ENCODE measurements around the gene CLDN12. TPM values are rescaled to one million over a fixed set of nuclear protein-coding genes. Genes with fewer than 3 reads are reported as not detected.

The CLDN12 gene
- polyA plus RNA-seq, 1 donor (not counting 4 experiments of a cell fraction or from before 2014, with no cell fraction given), result 62.5 TPM

- H3K4me3 ChIP-seq (ENCODE audit: control insufficient read depth in 2 of 3, extremely low read depth in 1 of 3, insufficient read depth in 2 of 3, low read depth in 1 of 3, low read length in 3 of 3), result no peak overlapping the region
- H3K79me2 ChIP-seq (ENCODE audit: control insufficient read depth, insufficient read depth, low read length), result no peaks in the 10 kb centered on the region
- H2AFZ ChIP-seq (ENCODE audit: control insufficient read depth, low read length), result no peak overlapping the region
- no peak overlapping the region for H3K9ac ChIP-seq (ENCODE audit: control insufficient read depth, extremely low read depth, insufficient read depth, low read length)
- peaks cover 33% of the 10 kb centered on the region for H3K4me1 ChIP-seq (ENCODE audit: control insufficient read depth, extremely low read depth, insufficient read depth, low read length)
- dilution Hi-C loops (cut with MboI; ENCODE audit: extremely low pct_ligation_motif_present, low sequenced_read_pairs), result no loop called here
- no peaks in the 10 kb centered on the region for H3K9me1 ChIP-seq (ENCODE audit: control insufficient read depth, extremely low read depth, insufficient read depth, low read length)
- H4K20me1 ChIP-seq (ENCODE audit: control insufficient read depth, extremely low read depth, insufficient read depth, low read length), result no peaks in the 10 kb centered on the region
- FAIRE-seq (peak; percentile 84), DNase-seq (ENCODE audit: low read depth, low spot score) (no peak)
- H3K4me2 ChIP-seq (ENCODE audit: control insufficient read depth, extremely low read depth, insufficient read depth, low read depth, low read length), result no peak overlapping the region
- H3K27ac ChIP-seq (ENCODE audit: control insufficient read depth, insufficient read depth, low read length), result no peak overlapping the region
- no peaks in the 10 kb centered on the region for H3K9me3 ChIP-seq (ENCODE audit: control insufficient read depth, low read depth, low read length)
- H3K27me3 ChIP-seq (ENCODE audit: control insufficient read depth, extremely low read depth, insufficient read depth, low read length), result no peaks in the 10 kb centered on the region
- no peaks in the 10 kb centered on the region for H3K36me3 ChIP-seq (ENCODE audit: control insufficient read depth in 2 of 2, extremely low read depth in 1 of 2, insufficient read depth in 2 of 2, low read length in 2 of 2)
- TF ChIP-seq CTCF (optimal IDR thresholded peaks at IDR 0.05 in 1 of 3, IDR thresholded peaks at IDR 0.05 in 1 of 3, conservative IDR thresholded peaks at IDR 0.05 in 1 of 3; ENCODE audit: extremely low read depth in 1 of 3, insufficient read depth in 2 of 3, low read length in 3 of 3) (no peak), EZH2 (IDR thresholded peaks at IDR 0.05; ENCODE audit: low read length) (no peak)
Observed at GRCh38 chr7:90387470-90388240, 15.6 kb upstream of the CLDN12 start.

GRCh38 chr7:90390926-90391325 lies 12.3 kb upstream of the CLDN12 start:
- Histone ChIP-seq H4K20me1 (ENCODE audit: control insufficient read depth, extremely low read depth, insufficient read depth, low read length) (no peaks in the 10 kb centered on the region), H3K9me1 (ENCODE audit: control insufficient read depth, extremely low read depth, insufficient read depth, low read length) (no peaks in the 10 kb centered on the region), H3K9ac (ENCODE audit: control insufficient read depth, extremely low read depth, insufficient read depth, low read length) (no peak overlapping the region), H3K4me3 (ENCODE audit: control insufficient read depth in 2 of 3, extremely low read depth in 1 of 3, insufficient read depth in 2 of 3, low read depth in 1 of 3, low read length in 3 of 3) (no peak overlapping the region), H2AFZ (ENCODE audit: control insufficient read depth, low read length) (no peak overlapping the region), H3K4me2 (ENCODE audit: control insufficient read depth, extremely low read depth, insufficient read depth, low read depth, low read length) (no peak overlapping the region), H3K36me3 (ENCODE audit: control insufficient read depth in 2 of 2, extremely low read depth in 1 of 2, insufficient read depth in 2 of 2, low read length in 2 of 2) (no peaks in the 10 kb centered on the region), H3K79me2 (ENCODE audit: control insufficient read depth, insufficient read depth, low read length) (no peaks in the 10 kb centered on the region), H3K4me1 (ENCODE audit: control insufficient read depth, extremely low read depth, insufficient read depth, low read length) (peaks cover 6% of the 10 kb centered on the region), H3K27ac (ENCODE audit: control insufficient read depth, insufficient read depth, low read length) (no peak overlapping the region), H3K27me3 (ENCODE audit: control insufficient read depth, extremely low read depth, insufficient read depth, low read length) (no peaks in the 10 kb centered on the region), H3K9me3 (ENCODE audit: control insufficient read depth, low read depth, low read length) (no peaks in the 10 kb centered on the region)
- no peak for TF ChIP-seq CTCF (optimal IDR thresholded peaks at IDR 0.05 in 1 of 3, IDR thresholded peaks at IDR 0.05 in 1 of 3, conservative IDR thresholded peaks at IDR 0.05 in 1 of 3; ENCODE audit: extremely low read depth in 1 of 3, insufficient read depth in 2 of 3, low read length in 3 of 3)
- no peak for TF ChIP-seq EZH2 (IDR thresholded peaks at IDR 0.05; ENCODE audit: low read length)
- no peak for DNase-seq (ENCODE audit: low read depth, low spot score)
- no peak for FAIRE-seq
- dilution Hi-C loops (cut with MboI; ENCODE audit: extremely low pct_ligation_motif_present, low sequenced_read_pairs), result no loop called here
